Measurements from ENCODE around the gene ZNF324B.

- TF ChIP-seq RAD21 (IDR thresholded peaks at IDR 0.05; ENCODE audit: low read depth) = no peak
- TF ChIP-seq ZBTB7A (IDR thresholded peaks at IDR 0.05; ENCODE audit: low read depth) = no peak
- TF ChIP-seq REST (IDR thresholded peaks at IDR 0.05; ENCODE audit: low read depth) = no peak
- no peak for TF ChIP-seq TAF1 (IDR thresholded peaks at IDR 0.05; ENCODE audit: low read depth)
- no peak for TF ChIP-seq MAX (IDR thresholded peaks at IDR 0.05)
- TF ChIP-seq TEAD4 (IDR thresholded peaks at IDR 0.05) = no peak
- TF ChIP-seq CREB1 (IDR thresholded peaks at IDR 0.05; ENCODE audit: low read depth) = no peak
These were observed 49.5 kb upstream of the ZNF324B start for GRCh38 chr19:58401840-58402421.
